Stimulated activated effector memory CD8-positive, alpha-beta T cell treated with anti-CD3 and anti-CD28 coated beads, Interleukin-12 subunit alpha, Interleukin-12 subunit beta, amount 100 ng/mL, for 72 hours (primary cell): Measurements from ENCODE around the gene SLC6A17.

Experiments used
- ATAC-seq: fragments of 150-1000 bp; cut with Tn5 transposase; 2 replicates; pipeline ENCODE4 v1.10.0; 2021
- DNase-seq, 2 donors: peaks; one replicate each; pipeline ENCODE4 v3.0.0; 2021 to 2022; ENCODE audit warnings: low spot score in 2 of 2
- H3K27ac Mint-ChIP-seq: one replicate; pipeline ENCODE4 v1.8.0; 2022; ENCODE audit warnings: mild to moderate bottlenecking, mixed read lengths
- H3K36me3 Mint-ChIP-seq: one replicate; pipeline ENCODE4 v1.8.0; 2022; ENCODE audit warnings: mild to moderate bottlenecking, mixed read lengths
- H3K4me1 Mint-ChIP-seq: one replicate; pipeline ENCODE4 v1.8.0; 2022; ENCODE audit warnings: mixed read lengths
- H3K4me3 Mint-ChIP-seq: one replicate; pipeline ENCODE4 v1.8.0; 2022; ENCODE audit warnings: mild to moderate bottlenecking, mixed read lengths
- H3K9me3 Mint-ChIP-seq: one replicate; pipeline ENCODE4 v1.8.0; 2022; ENCODE audit warnings: mixed read lengths

SLC6A17 gene

GRCh38 chr1:110125810-110126209 lies 24.5 kb upstream of the SLC6A17 start:
- no peak overlapping the region for H3K4me3 Mint-ChIP-seq
- H3K4me1 Mint-ChIP-seq = peaks cover 4% of the 10 kb centered on the region
- DNase-seq (no peak), ATAC-seq (no peak)
- peaks cover 10% of the 10 kb centered on the region for H3K36me3 Mint-ChIP-seq
- no peaks in the 10 kb centered on the region for H3K9me3 Mint-ChIP-seq
- H3K27ac Mint-ChIP-seq = no peak overlapping the region

- Mint-ChIP-seq H3K27ac (no peak overlapping the region), H3K4me1 (no peaks in the 10 kb centered on the region), H3K4me3 (no peak overlapping the region)
These were observed 20.1 kb upstream of the SLC6A17 start for GRCh38 chr1:110130113-110130591.

GRCh38 chr1:110130989-110131388 lies 19.3 kb upstream of the SLC6A17 start:
- Mint-ChIP-seq H3K36me3 (no peaks in the 10 kb centered on the region), H3K4me3 (no peak overlapping the region), H3K27ac (no peak overlapping the region), H3K4me1 (no peaks in the 10 kb centered on the region), H3K9me3 (no peaks in the 10 kb centered on the region)
- no peak for DNase-seq
- no peak for ATAC-seq

More at GRCh38 chr1:110130113-110130591, 20.1 kb upstream of the SLC6A17 start:
- H3K36me3 Mint-ChIP-seq = no peaks in the 10 kb centered on the region
- DNase-seq = no peak
- ATAC-seq = no peak
- H3K9me3 Mint-ChIP-seq = no peaks in the 10 kb centered on the region

- no peak overlapping the region for H3K27ac Mint-ChIP-seq
These were observed 17.6 kb upstream of the SLC6A17 start for GRCh38 chr1:110132682-110133081.

GRCh38 chr1:110133436-110133835 lies 16.9 kb upstream of the SLC6A17 start:
- Mint-ChIP-seq H3K9me3 (no peaks in the 10 kb centered on the region), H3K4me1 (peaks cover 11% of the 10 kb centered on the region), H3K27ac (no peak overlapping the region), H3K4me3 (no peak overlapping the region), H3K36me3 (no peaks in the 10 kb centered on the region)
- ATAC-seq = no peak
- no peak for DNase-seq

More at GRCh38 chr1:110132682-110133081, 17.6 kb upstream of the SLC6A17 start:
- DNase-seq (no peak), ATAC-seq (no peak)
- no peaks in the 10 kb centered on the region for H3K36me3 Mint-ChIP-seq
- peaks cover 9% of the 10 kb centered on the region for H3K4me1 Mint-ChIP-seq
- H3K4me3 Mint-ChIP-seq = no peak overlapping the region
- H3K9me3 Mint-ChIP-seq = no peaks in the 10 kb centered on the region

- Mint-ChIP-seq H3K36me3 (no peaks in the 10 kb centered on the region), H3K4me3 (no peak overlapping the region), H3K27ac (no peak overlapping the region), H3K9me3 (no peaks in the 10 kb centered on the region), H3K4me1 (peaks cover 11% of the 10 kb centered on the region)
- ATAC-seq (no peak), DNase-seq (no peak)
These were observed 16.2 kb upstream of the SLC6A17 start for GRCh38 chr1:110134050-110134595.

- DNase-seq (no peak), ATAC-seq (peak; percentile 18)
- no peak overlapping the region for H3K4me3 Mint-ChIP-seq
- peaks cover 11% of the 10 kb centered on the region for H3K4me1 Mint-ChIP-seq
- H3K9me3 Mint-ChIP-seq = no peaks in the 10 kb centered on the region
- no peak overlapping the region for H3K27ac Mint-ChIP-seq
- H3K36me3 Mint-ChIP-seq = no peaks in the 10 kb centered on the region
These were observed 15.0 kb upstream of the SLC6A17 start for GRCh38 chr1:110135246-110135645.

GRCh38 chr1:110135666-110136065 lies 14.6 kb upstream of the SLC6A17 start:
- Mint-ChIP-seq H3K9me3 (no peaks in the 10 kb centered on the region), H3K27ac (no peak overlapping the region), H3K4me3 (no peak overlapping the region), H3K4me1 (peaks cover 11% of the 10 kb centered on the region), H3K36me3 (no peaks in the 10 kb centered on the region)
- ATAC-seq (no peak), DNase-seq (no peak)

- no peaks in the 10 kb centered on the region for H3K9me3 Mint-ChIP-seq
- no peak overlapping the region for H3K4me3 Mint-ChIP-seq
- H3K4me1 Mint-ChIP-seq = peaks cover 11% of the 10 kb centered on the region
- ATAC-seq (peak; percentile 37), DNase-seq (no peak)
- H3K36me3 Mint-ChIP-seq = no peaks in the 10 kb centered on the region
- H3K27ac Mint-ChIP-seq = no peak overlapping the region
These were observed 13.4 kb upstream of the SLC6A17 start for GRCh38 chr1:110136911-110137310.

- Mint-ChIP-seq H3K27ac (no peak overlapping the region), H3K9me3 (no peaks in the 10 kb centered on the region), H3K4me1 (peaks cover 11% of the 10 kb centered on the region), H3K4me3 (no peak overlapping the region), H3K36me3 (no peaks in the 10 kb centered on the region)
- DNase-seq (no peak), ATAC-seq (no peak)
These were observed 11.3 kb upstream of the SLC6A17 start for GRCh38 chr1:110138956-110139355.

GRCh38 chr1:110144366-110144765 lies 5.9 kb upstream of the SLC6A17 start:
- no peaks in the 10 kb centered on the region for H3K36me3 Mint-ChIP-seq
- peak; percentile 19 for ATAC-seq
- H3K27ac Mint-ChIP-seq = no peak overlapping the region
- H3K4me3 Mint-ChIP-seq = no peak overlapping the region
- DNase-seq = no peak
- no peaks in the 10 kb centered on the region for H3K9me3 Mint-ChIP-seq
- no peaks in the 10 kb centered on the region for H3K4me1 Mint-ChIP-seq

- DNase-seq = no peak
These were observed 1.3 kb upstream of the SLC6A17 start for GRCh38 chr1:110148961-110149360.

GRCh38 chr1:110151175-110151669 lies 928 bp downstream of the SLC6A17 start:
- ATAC-seq (no peak), DNase-seq (no peak)
- H3K27ac Mint-ChIP-seq = no peak overlapping the region
- H3K4me3 Mint-ChIP-seq = no peak overlapping the region
- no peaks in the 10 kb centered on the region for H3K9me3 Mint-ChIP-seq
- no peaks in the 10 kb centered on the region for H3K36me3 Mint-ChIP-seq
- no peaks in the 10 kb centered on the region for H3K4me1 Mint-ChIP-seq

More at GRCh38 chr1:110148961-110149360, 1.3 kb upstream of the SLC6A17 start:
- Mint-ChIP-seq H3K4me3 (no peak overlapping the region), H3K36me3 (no peaks in the 10 kb centered on the region), H3K4me1 (no peaks in the 10 kb centered on the region), H3K9me3 (no peaks in the 10 kb centered on the region), H3K27ac (no peak overlapping the region)
- ATAC-seq = no peak

GRCh38 chr1:110152133-110152785 lies 2.0 kb downstream of the SLC6A17 start:
- no peaks in the 10 kb centered on the region for H3K36me3 Mint-ChIP-seq
- no peak overlapping the region for H3K27ac Mint-ChIP-seq
- no peak overlapping the region for H3K4me3 Mint-ChIP-seq
- ATAC-seq (no peak), DNase-seq (no peak)
- H3K4me1 Mint-ChIP-seq = no peaks in the 10 kb centered on the region
- H3K9me3 Mint-ChIP-seq = no peaks in the 10 kb centered on the region

- DNase-seq = no peak
- Mint-ChIP-seq H3K4me3 (no peak overlapping the region), H3K9me3 (no peaks in the 10 kb centered on the region), H3K36me3 (no peaks in the 10 kb centered on the region), H3K27ac (no peak overlapping the region), H3K4me1 (no peaks in the 10 kb centered on the region)
- ATAC-seq = no peak
These were observed 3.2 kb downstream of the SLC6A17 start for GRCh38 chr1:110153407-110153950.
